Mesendoderm (in vitro differentiated cells): ENCODE results near the gene LTB4R.
A peak's percentile ranks its signal among the peaks of the same experiment; 100 is the strongest.

Source experiments
- DNase-seq: peaks from one replicate; pipeline ENCODE4 v3.0.0; 2013
- H2AK5ac ChIP-seq: 2 replicates; pipeline ENCODE4 v1.6.1; 2013; ENCODE audit warnings: low read length, inconsistent platforms
- H2BK120ac ChIP-seq: 2 replicates; pipeline ENCODE4 v1.6.1; 2013; ENCODE audit warnings: low read depth, mild to moderate bottlenecking, low read length, moderate library complexity, mixed read lengths
- H2BK15ac ChIP-seq: replicated peaks from 2 replicates; pipeline ENCODE4 v1.6.1; 2013; ENCODE audit warnings: low read depth, mild to moderate bottlenecking, moderate library complexity
- H2BK5ac ChIP-seq: 2 replicates; pipeline ENCODE4 v1.6.1; 2013; ENCODE audit warnings: low read length, inconsistent platforms
- H3K18ac ChIP-seq: 2 replicates; pipeline ENCODE4 v1.6.1; 2013; ENCODE audit warnings: mild to moderate bottlenecking, low read length, mixed read lengths
- H3K23ac ChIP-seq: one replicate; pipeline ENCODE4 v1.6.1; 2013; ENCODE audit warnings: low read length
- H3K27ac ChIP-seq: 2 replicates; pipeline ENCODE4 v1.5.1; 2013; ENCODE audit warnings: low read depth, mild to moderate bottlenecking, inconsistent platforms, low read length, moderate library complexity
- H3K27me3 ChIP-seq: 2 replicates; pipeline ENCODE4 v1.6.1; 2013; ENCODE audit warnings: low read length, control low read depth, mild to moderate bottlenecking, inconsistent platforms; ENCODE audit not compliant: insufficient read depth, poor library complexity
- H3K36me3 ChIP-seq: 2 replicates; pipeline ENCODE4 v1.6.1; 2013; ENCODE audit warnings: low read length, inconsistent platforms; ENCODE audit not compliant: control insufficient read depth, insufficient read depth
- H3K4ac ChIP-seq: one replicate; pipeline ENCODE4 v1.6.1; 2013; ENCODE audit warnings: low read depth, mild to moderate bottlenecking, low read length, moderate library complexity
- H3K4me1 ChIP-seq: 2 replicates; pipeline ENCODE4 v1.6.1; 2013; ENCODE audit warnings: low read depth, low read length, inconsistent platforms; ENCODE audit not compliant: control insufficient read depth
- H3K4me2 ChIP-seq: 2 replicates; pipeline ENCODE4 v1.6.1; 2013; ENCODE audit warnings: low read length
- H3K4me3 ChIP-seq: 2 replicates; pipeline ENCODE4 v1.5.1; 2013; ENCODE audit warnings: mild to moderate bottlenecking, low read length
- H3K56ac ChIP-seq: one replicate; pipeline ENCODE4 v1.6.1; 2013; ENCODE audit warnings: low read length
- H3K79me1 ChIP-seq: 2 replicates; pipeline ENCODE4 v1.6.1; 2013; ENCODE audit warnings: low read length, inconsistent platforms
- H3K79me2 ChIP-seq: 2 replicates; pipeline ENCODE4 v1.6.1; 2013; ENCODE audit warnings: mild to moderate bottlenecking, low read length; ENCODE audit not compliant: control insufficient read depth, insufficient read depth
- H3K9ac ChIP-seq: 2 replicates; pipeline ENCODE4 v1.6.1; 2013; ENCODE audit warnings: low read length, inconsistent platforms
- H4K5ac ChIP-seq: one replicate; pipeline ENCODE4 v1.6.1; 2013; ENCODE audit warnings: low read length
- H4K8ac ChIP-seq: one replicate; pipeline ENCODE4 v1.6.1; 2013; ENCODE audit warnings: low read depth, mild to moderate bottlenecking, control low read depth, low read length, moderate library complexity
- WGBS: extraction: QIAGEN DNeasy Blood & Tissue Kit; methylation state at CpG from one replicate; pipeline ENCODE4 v1.1.7; 2013; ENCODE audit warnings: low lambda C conversion rate, missing lambda C conversion rate; ENCODE audit not compliant: insufficient coverage; ENCODE audit errors: extremely low coverage; 5-methylcytosine and 5-hydroxymethylcytosine counted together

The LTB4R gene

GRCh38 chr14:24292118-24292807 lies 19.0 kb upstream of the LTB4R start:
- no peak overlapping the region for H3K4me2 ChIP-seq
- no peak overlapping the region for H3K56ac ChIP-seq
- no peaks in the 10 kb centered on the region for H3K27me3 ChIP-seq
- DNase-seq: no peak
- H4K5ac ChIP-seq: no peak overlapping the region
- H3K36me3 ChIP-seq: peaks cover 2% of the 10 kb centered on the region
- no peak overlapping the region for H4K8ac ChIP-seq
- H2BK5ac ChIP-seq: no peak overlapping the region
- H3K18ac ChIP-seq: no peak overlapping the region
- H2BK15ac ChIP-seq: no peak overlapping the region
- H3K79me2 ChIP-seq: no peaks in the 10 kb centered on the region
- no peaks in the 10 kb centered on the region for H3K79me1 ChIP-seq
- no peaks in the 10 kb centered on the region for H3K4me1 ChIP-seq
- WGBS: no CpG with 5 or more reads among the region's 11 CpGs
- no peak overlapping the region for H2AK5ac ChIP-seq
- H3K23ac ChIP-seq: no peak overlapping the region
- no peak overlapping the region for H3K9ac ChIP-seq
- H3K4ac ChIP-seq: no peak overlapping the region
- no peak overlapping the region for H3K27ac ChIP-seq
- no peak overlapping the region for H3K4me3 ChIP-seq
- H2BK120ac ChIP-seq: no peak overlapping the region

- no peak overlapping the region for H3K23ac ChIP-seq
- no peak overlapping the region for H3K56ac ChIP-seq
- H3K27me3 ChIP-seq: no peaks in the 10 kb centered on the region
- H2BK5ac ChIP-seq: no peak overlapping the region
- H4K8ac ChIP-seq: no peak overlapping the region
- no peak overlapping the region for H4K5ac ChIP-seq
- no CpG with 5 or more reads among the region's 2 CpGs for WGBS
- H3K18ac ChIP-seq: no peak overlapping the region
- no peak overlapping the region for H3K9ac ChIP-seq
- no peak overlapping the region for H3K4me3 ChIP-seq
- H2AK5ac ChIP-seq: no peak overlapping the region
- H3K27ac ChIP-seq: no peak overlapping the region
- H3K79me1 ChIP-seq: no peaks in the 10 kb centered on the region
- peaks cover 2% of the 10 kb centered on the region for H3K36me3 ChIP-seq
- no peaks in the 10 kb centered on the region for H3K4me1 ChIP-seq
- H3K79me2 ChIP-seq: no peaks in the 10 kb centered on the region
- H3K4ac ChIP-seq: no peak overlapping the region
- no peak overlapping the region for H2BK120ac ChIP-seq
- no peak overlapping the region for H2BK15ac ChIP-seq
- H3K4me2 ChIP-seq: no peak overlapping the region
- DNase-seq: no peak
Observed at GRCh38 chr14:24293525-24293924, 17.8 kb upstream of the LTB4R start.

GRCh38 chr14:24296341-24297157 lies 14.8 kb upstream of the LTB4R start:
- Histone ChIP-seq H3K4me1 (peaks cover 8% of the 10 kb centered on the region), H3K36me3 (no peaks in the 10 kb centered on the region), H2AK5ac (no peak overlapping the region), H2BK15ac (no peak overlapping the region), H3K79me1 (peaks cover 14% of the 10 kb centered on the region), H3K4me2 (no peak overlapping the region), H3K18ac (no peak overlapping the region), H3K4ac (no peak overlapping the region), H4K5ac (no peak overlapping the region), H3K27ac (no peak overlapping the region), H4K8ac (no peak overlapping the region), H3K4me3 (no peak overlapping the region), H2BK120ac (no peak overlapping the region), H3K9ac (peak overlapping the region; percentile 24), H3K79me2 (peaks cover 10% of the 10 kb centered on the region), H3K23ac (no peak overlapping the region), H3K27me3 (no peaks in the 10 kb centered on the region), H2BK5ac (no peak overlapping the region), H3K56ac (peak overlapping the region; percentile 63)
- peak; percentile 97 for DNase-seq
- WGBS: no CpG with 5 or more reads among the region's 12 CpGs

GRCh38 chr14:24297190-24297964 lies 13.9 kb upstream of the LTB4R start:
- Histone ChIP-seq H2BK120ac (no peak overlapping the region), H2AK5ac (no peak overlapping the region), H2BK15ac (no peak overlapping the region), H3K23ac (no peak overlapping the region), H3K27me3 (no peaks in the 10 kb centered on the region), H4K5ac (no peak overlapping the region), H3K79me2 (peaks cover 10% of the 10 kb centered on the region), H3K9ac (no peak overlapping the region), H4K8ac (no peak overlapping the region), H3K4me2 (no peak overlapping the region), H3K18ac (no peak overlapping the region), H3K4me1 (peaks cover 8% of the 10 kb centered on the region), H3K4ac (no peak overlapping the region), H2BK5ac (no peak overlapping the region), H3K56ac (no peak overlapping the region), H3K4me3 (no peak overlapping the region), H3K27ac (no peak overlapping the region), H3K36me3 (peaks cover 2% of the 10 kb centered on the region), H3K79me1 (peaks cover 15% of the 10 kb centered on the region)
- no CpG with 5 or more reads among the region's 5 CpGs for WGBS
- DNase-seq: peak; percentile 85

GRCh38 chr14:24298892-24299254 lies 12.4 kb upstream of the LTB4R start:
- H3K27ac ChIP-seq: no peak overlapping the region
- H2BK15ac ChIP-seq: no peak overlapping the region
- no CpG with 5 or more reads among the region's 7 CpGs for WGBS

More at GRCh38 chr14:24298892-24299254, 12.4 kb upstream of the LTB4R start:
- Histone ChIP-seq H3K4me3 (peak overlapping the region; percentile 84), H2BK5ac (no peak overlapping the region), H3K79me2 (peaks cover 10% of the 10 kb centered on the region), H2AK5ac (no peak overlapping the region), H3K36me3 (peaks cover 3% of the 10 kb centered on the region), H3K18ac (no peak overlapping the region), H3K79me1 (peaks cover 15% of the 10 kb centered on the region), H4K5ac (no peak overlapping the region), H4K8ac (no peak overlapping the region), H3K4me2 (peak overlapping the region; percentile 91), H3K56ac (peak overlapping the region; percentile 95), H3K4ac (no peak overlapping the region), H3K9ac (peak overlapping the region; percentile 93), H2BK120ac (no peak overlapping the region), H3K4me1 (peaks cover 8% of the 10 kb centered on the region), H3K23ac (peak overlapping the region; percentile 86), H3K27me3 (no peaks in the 10 kb centered on the region)
- peak; percentile 59 for DNase-seq
